Mesodermal cell (in vitro differentiated cells): ENCODE data around the gene DEUP1.

Source experiments
- H3K27ac ChIP-seq: 2 replicates; pipeline ENCODE4 v1.7.0; 2013; ENCODE audit warnings: mild to moderate bottlenecking, low read depth, low read length, moderate library complexity; ENCODE audit not compliant: severe bottlenecking
- H3K36me3 ChIP-seq: 2 replicates; pipeline ENCODE4 v1.7.1; 2013; ENCODE audit warnings: mild to moderate bottlenecking, low read length, moderate library complexity; ENCODE audit not compliant: control insufficient read depth, insufficient read depth
- H3K4me1 ChIP-seq: one replicate; pipeline ENCODE4 v1.7.1; 2013; ENCODE audit warnings: mild to moderate bottlenecking, low read length; ENCODE audit not compliant: insufficient read depth, control insufficient read depth, poor library complexity, severe bottlenecking
- H3K4me3 ChIP-seq: 2 replicates; pipeline ENCODE4 v1.7.0; 2013; ENCODE audit warnings: low read length, control low read depth, mild to moderate bottlenecking; ENCODE audit not compliant: insufficient read depth, poor library complexity, severe bottlenecking; ENCODE audit errors: extremely low read depth
- H3K9me3 ChIP-seq: 2 replicates; pipeline ENCODE4 v1.7.1; 2013; ENCODE audit warnings: mild to moderate bottlenecking, low read length, moderate library complexity; ENCODE audit not compliant: control insufficient read depth
- WGBS, 2 experiments: methylation state at CpG; one replicate each; pipeline ENCODE4 v1.1.5; 2013; ENCODE audit warnings: missing lambda C conversion rate in 2 of 2; ENCODE audit not compliant: insufficient coverage in 2 of 2; 5-methylcytosine and 5-hydroxymethylcytosine counted together

Gene DEUP1

GRCh38 chr11:93474123-93474522 lies 143.6 kb downstream of the DEUP1 start:
- Histone ChIP-seq H3K27ac (no peak overlapping the region), H3K36me3 (peaks cover 4% of the 10 kb centered on the region), H3K9me3 (no peaks in the 10 kb centered on the region), H3K4me3 (no peak overlapping the region), H3K4me1 (no peaks in the 10 kb centered on the region)
- no CpG with 5 or more reads among the region's 1 CpG for WGBS, 2 experiments

GRCh38 chr11:93476796-93477195 lies 146.3 kb downstream of the DEUP1 start:
- Histone ChIP-seq H3K27ac (no peak overlapping the region), H3K36me3 (peaks cover 4% of the 10 kb centered on the region), H3K4me1 (no peaks in the 10 kb centered on the region), H3K4me3 (no peak overlapping the region), H3K9me3 (no peaks in the 10 kb centered on the region)
- no CpG with 5 or more reads among the region's 3 CpGs for WGBS, 2 experiments

- H3K4me3 ChIP-seq: no peak overlapping the region
- H3K4me1 ChIP-seq: no peaks in the 10 kb centered on the region
- 37 to 38% methylated on average over 8 to 11 of the region's 11 CpGs for WGBS, 2 experiments
- peaks cover 4% of the 10 kb centered on the region for H3K36me3 ChIP-seq
- no peaks in the 10 kb centered on the region for H3K9me3 ChIP-seq
- H3K27ac ChIP-seq: no peak overlapping the region
Measured at GRCh38 chr11:93477684-93478234, 147.2 kb downstream of the DEUP1 start.

GRCh38 chr11:93478841-93479240 lies 148.3 kb downstream of the DEUP1 start:
- no peaks in the 10 kb centered on the region for H3K9me3 ChIP-seq
- peaks cover 4% of the 10 kb centered on the region for H3K36me3 ChIP-seq
- 96 to 97% methylated on average over 18 of the region's 19 CpGs for WGBS, 2 experiments
- no peak overlapping the region for H3K27ac ChIP-seq
- no peaks in the 10 kb centered on the region for H3K4me1 ChIP-seq
- H3K4me3 ChIP-seq: no peak overlapping the region

GRCh38 chr11:93480256-93480655 lies 149.7 kb downstream of the DEUP1 start:
- Histone ChIP-seq H3K4me3 (no peak overlapping the region), H3K4me1 (no peaks in the 10 kb centered on the region), H3K27ac (no peak overlapping the region), H3K9me3 (no peaks in the 10 kb centered on the region), H3K36me3 (peaks cover 4% of the 10 kb centered on the region)
- 94 to 97% methylated on average over 6 of the region's 6 CpGs for WGBS, 2 experiments

GRCh38 chr11:93480756-93481155 lies 150.2 kb downstream of the DEUP1 start:
- no peak overlapping the region for H3K4me3 ChIP-seq
- no CpG with 5 or more reads among the region's 1 CpG for WGBS, 2 experiments
- peaks cover 4% of the 10 kb centered on the region for H3K36me3 ChIP-seq
- H3K4me1 ChIP-seq: no peaks in the 10 kb centered on the region
- no peaks in the 10 kb centered on the region for H3K9me3 ChIP-seq
- no peak overlapping the region for H3K27ac ChIP-seq

GRCh38 chr11:93481279-93481678 lies 150.7 kb downstream of the DEUP1 start:
- Histone ChIP-seq H3K9me3 (no peaks in the 10 kb centered on the region), H3K36me3 (peaks cover 4% of the 10 kb centered on the region), H3K27ac (no peak overlapping the region), H3K4me1 (no peaks in the 10 kb centered on the region), H3K4me3 (no peak overlapping the region)
- 91 to 94% methylated on average over 11 to 16 of the region's 16 CpGs for WGBS, 2 experiments

GRCh38 chr11:93481696-93482095 lies 151.2 kb downstream of the DEUP1 start:
- 93 to 95% methylated on average over 6 of the region's 6 CpGs for WGBS, 2 experiments
- H3K9me3 ChIP-seq: no peaks in the 10 kb centered on the region
- peaks cover 4% of the 10 kb centered on the region for H3K36me3 ChIP-seq
- no peak overlapping the region for H3K4me3 ChIP-seq
- no peak overlapping the region for H3K27ac ChIP-seq
- no peaks in the 10 kb centered on the region for H3K4me1 ChIP-seq

GRCh38 chr11:93482556-93482955 lies 152.0 kb downstream of the DEUP1 start:
- WGBS, 2 experiments: 82 to 84% methylated on average over 7 of the region's 10 CpGs
- Histone ChIP-seq H3K4me3 (no peak overlapping the region), H3K36me3 (peaks cover 4% of the 10 kb centered on the region), H3K9me3 (no peaks in the 10 kb centered on the region), H3K4me1 (no peaks in the 10 kb centered on the region), H3K27ac (no peak overlapping the region)

- Histone ChIP-seq H3K4me1 (no peaks in the 10 kb centered on the region), H3K4me3 (no peak overlapping the region), H3K27ac (no peak overlapping the region), H3K9me3 (no peaks in the 10 kb centered on the region), H3K36me3 (peaks cover 8% of the 10 kb centered on the region)
- 80% methylated on average over 1 of the region's 3 CpGs; no CpG with 5 or more reads in 1 of the 2 experiments for WGBS, 2 experiments
Measured at GRCh38 chr11:93484716-93485115, 154.2 kb downstream of the DEUP1 start.

GRCh38 chr11:93485983-93486382 lies 155.4 kb downstream of the DEUP1 start:
- 56 to 100% methylated on average over 1 to 2 of the region's 2 CpGs for WGBS, 2 experiments

More at GRCh38 chr11:93485983-93486382, 155.4 kb downstream of the DEUP1 start:
- Histone ChIP-seq H3K9me3 (no peaks in the 10 kb centered on the region), H3K4me3 (no peak overlapping the region), H3K27ac (no peak overlapping the region), H3K4me1 (no peaks in the 10 kb centered on the region), H3K36me3 (peaks cover 8% of the 10 kb centered on the region)
